IMR-90 (cell line): Measurements from ENCODE around the gene NOP14.

Experiments used
- BHLHE40 ChIP-seq: fragments of 150-350 bp; IDR thresholded peaks from 2 replicates; pipeline ENCODE4 v1.6.1; 2016; ENCODE audit warnings: mild to moderate bottlenecking, low read depth, low read length
- CEBPB ChIP-seq: IDR thresholded peaks from 2 replicates; pipeline ENCODE4 v1.6.1; 2012; ENCODE audit warnings: low read depth, low read length, improper control_type of control experiment
- CHD1 ChIP-seq: IDR thresholded peaks from 2 replicates; pipeline ENCODE4 v1.6.1; 2012; ENCODE audit warnings: low read depth, low read length, improper control_type of control experiment
- FOS ChIP-seq: fragments of 150-350 bp; IDR thresholded peaks from 2 replicates; pipeline ENCODE4 v1.6.1; 2016; ENCODE audit warnings: low read depth, low read length
- MAFK ChIP-seq: IDR thresholded peaks from 2 replicates; pipeline ENCODE4 v1.6.1; 2012; ENCODE audit warnings: low read depth, low read length, improper control_type of control experiment
- NFE2L2 ChIP-seq: fragments of 150-350 bp; IDR thresholded peaks from 2 replicates; pipeline ENCODE4 v1.6.1; 2016; ENCODE audit warnings: low read depth, mild to moderate bottlenecking, low read length
- POLR2A ChIP-seq: IDR thresholded peaks from 2 replicates; pipeline ENCODE4 v1.6.1; 2012; ENCODE audit warnings: mild to moderate bottlenecking, low read depth, low read length
- RAD21 ChIP-seq: IDR thresholded peaks from 2 replicates; pipeline ENCODE4 v1.6.1; 2012; ENCODE audit warnings: low read length, improper control_type of control experiment
- RCOR1 ChIP-seq: IDR thresholded peaks from 2 replicates; pipeline ENCODE4 v1.6.1; 2012; ENCODE audit warnings: mild to moderate bottlenecking, low read length, improper control_type of control experiment; ENCODE audit not compliant: insufficient replicate concordance
- RFX5 ChIP-seq: IDR thresholded peaks from 2 replicates; pipeline ENCODE4 v1.8.0; 2012; ENCODE audit warnings: low read depth, mild to moderate bottlenecking, low read length, moderate library complexity
- SMC3 ChIP-seq: fragments of 150-350 bp; IDR thresholded peaks from 2 replicates; pipeline ENCODE4 v1.6.1; 2016; ENCODE audit warnings: low read depth, mild to moderate bottlenecking, antibody characterized with exemption, low read length, moderate library complexity
- TF ChIP-seq, protein P1 (sequence below): conservative IDR thresholded peaks from 2 replicates; pipeline ENCODE4 v1.5.1; 2012; ENCODE audit warnings: mild to moderate bottlenecking, low read depth, low read length, improper control_type of control experiment
- TF ChIP-seq, protein P2 (sequence below): fragments of 150-350 bp; IDR thresholded peaks from 2 replicates; pipeline ENCODE4 v1.6.1; 2017; ENCODE audit warnings: mild to moderate bottlenecking, antibody characterized with exemption, low read length, low read depth
- TF ChIP-seq, protein P3 (sequence below): fragments of 150-350 bp; IDR thresholded peaks from 2 replicates; pipeline ENCODE4 v1.6.1; 2016; ENCODE audit warnings: low read depth, mild to moderate bottlenecking, low read length, moderate library complexity, borderline replicate concordance

DNA sequence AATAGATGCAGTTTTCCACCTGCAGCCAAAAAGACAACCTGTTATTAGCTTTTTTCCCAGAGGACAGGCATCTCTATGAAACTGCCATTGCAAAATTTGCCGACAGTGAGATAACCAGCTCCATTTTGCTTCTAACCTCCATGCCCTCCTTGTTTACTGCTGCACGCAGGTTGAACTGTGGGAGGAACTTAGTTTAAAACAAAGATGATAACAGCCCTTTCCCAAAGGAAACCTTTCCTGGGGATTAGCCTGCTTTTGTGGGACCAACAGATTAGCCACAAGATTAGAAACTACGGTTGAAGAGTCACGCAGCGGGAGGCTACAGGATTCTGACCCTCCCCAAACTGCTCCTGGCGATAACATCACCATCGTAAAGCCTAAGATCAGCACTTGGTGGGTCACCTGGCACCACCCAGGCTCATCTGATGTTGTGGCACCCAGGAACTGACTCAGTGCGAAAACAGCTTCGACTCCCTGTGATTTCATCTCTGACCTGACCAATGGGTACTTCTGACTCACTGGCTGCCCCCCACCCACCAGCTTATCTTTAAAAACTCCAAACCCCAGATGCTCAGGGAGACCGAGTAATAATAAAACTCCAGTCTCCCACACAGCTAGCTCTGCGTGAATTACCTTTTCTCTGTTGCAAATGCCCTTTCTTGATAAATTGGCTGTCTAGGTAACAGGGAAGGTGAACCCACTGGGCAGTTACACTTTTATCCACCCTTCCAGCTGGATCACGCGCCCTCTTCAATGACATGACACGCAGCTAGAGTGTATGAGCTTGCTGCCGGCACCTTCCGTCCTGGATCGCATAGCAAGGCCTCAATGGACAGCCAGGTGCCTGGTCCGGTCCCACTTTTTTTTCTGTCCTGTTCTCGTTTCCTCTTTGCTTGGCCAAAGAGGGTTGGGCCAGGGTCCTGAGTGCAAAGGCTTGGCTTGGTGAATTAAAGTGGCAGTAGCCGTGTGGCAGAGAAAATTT, 27.2 kb downstream of the NOP14 start:
- TF ChIP-seq, protein P1, sequence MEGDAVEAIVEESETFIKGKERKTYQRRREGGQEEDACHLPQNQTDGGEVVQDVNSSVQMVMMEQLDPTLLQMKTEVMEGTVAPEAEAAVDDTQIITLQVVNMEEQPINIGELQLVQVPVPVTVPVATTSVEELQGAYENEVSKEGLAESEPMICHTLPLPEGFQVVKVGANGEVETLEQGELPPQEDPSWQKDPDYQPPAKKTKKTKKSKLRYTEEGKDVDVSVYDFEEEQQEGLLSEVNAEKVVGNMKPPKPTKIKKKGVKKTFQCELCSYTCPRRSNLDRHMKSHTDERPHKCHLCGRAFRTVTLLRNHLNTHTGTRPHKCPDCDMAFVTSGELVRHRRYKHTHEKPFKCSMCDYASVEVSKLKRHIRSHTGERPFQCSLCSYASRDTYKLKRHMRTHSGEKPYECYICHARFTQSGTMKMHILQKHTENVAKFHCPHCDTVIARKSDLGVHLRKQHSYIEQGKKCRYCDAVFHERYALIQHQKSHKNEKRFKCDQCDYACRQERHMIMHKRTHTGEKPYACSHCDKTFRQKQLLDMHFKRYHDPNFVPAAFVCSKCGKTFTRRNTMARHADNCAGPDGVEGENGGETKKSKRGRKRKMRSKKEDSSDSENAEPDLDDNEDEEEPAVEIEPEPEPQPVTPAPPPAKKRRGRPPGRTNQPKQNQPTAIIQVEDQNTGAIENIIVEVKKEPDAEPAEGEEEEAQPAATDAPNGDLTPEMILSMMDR, result no peak
- TF ChIP-seq, protein P2, sequence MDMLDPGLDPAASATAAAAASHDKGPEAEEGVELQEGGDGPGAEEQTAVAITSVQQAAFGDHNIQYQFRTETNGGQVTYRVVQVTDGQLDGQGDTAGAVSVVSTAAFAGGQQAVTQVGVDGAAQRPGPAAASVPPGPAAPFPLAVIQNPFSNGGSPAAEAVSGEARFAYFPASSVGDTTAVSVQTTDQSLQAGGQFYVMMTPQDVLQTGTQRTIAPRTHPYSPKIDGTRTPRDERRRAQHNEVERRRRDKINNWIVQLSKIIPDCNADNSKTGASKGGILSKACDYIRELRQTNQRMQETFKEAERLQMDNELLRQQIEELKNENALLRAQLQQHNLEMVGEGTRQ, result no peak
- no peak for TF ChIP-seq RAD21
- no peak for TF ChIP-seq POLR2A
- TF ChIP-seq BHLHE40, result no peak
- no peak for TF ChIP-seq MAFK
- no peak for TF ChIP-seq CEBPB
- TF ChIP-seq FOS, result no peak
- TF ChIP-seq, protein P3, sequence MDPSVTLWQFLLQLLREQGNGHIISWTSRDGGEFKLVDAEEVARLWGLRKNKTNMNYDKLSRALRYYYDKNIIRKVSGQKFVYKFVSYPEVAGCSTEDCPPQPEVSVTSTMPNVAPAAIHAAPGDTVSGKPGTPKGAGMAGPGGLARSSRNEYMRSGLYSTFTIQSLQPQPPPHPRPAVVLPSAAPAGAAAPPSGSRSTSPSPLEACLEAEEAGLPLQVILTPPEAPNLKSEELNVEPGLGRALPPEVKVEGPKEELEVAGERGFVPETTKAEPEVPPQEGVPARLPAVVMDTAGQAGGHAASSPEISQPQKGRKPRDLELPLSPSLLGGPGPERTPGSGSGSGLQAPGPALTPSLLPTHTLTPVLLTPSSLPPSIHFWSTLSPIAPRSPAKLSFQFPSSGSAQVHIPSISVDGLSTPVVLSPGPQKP, result no peak
- no peak for TF ChIP-seq CHD1
- no peak for TF ChIP-seq NFE2L2
- no peak for TF ChIP-seq SMC3
- TF ChIP-seq RCOR1, result no peak
- no peak for TF ChIP-seq RFX5
